GF-D8 (cell line): ENCODE data around the gene TPP1.

ENCODE experiments used
- DNase-seq: peaks from one replicate; lab custom pipeline; 2025; lab: John Stamatoyannopoulos, UW

The TPP1 gene

DNA sequence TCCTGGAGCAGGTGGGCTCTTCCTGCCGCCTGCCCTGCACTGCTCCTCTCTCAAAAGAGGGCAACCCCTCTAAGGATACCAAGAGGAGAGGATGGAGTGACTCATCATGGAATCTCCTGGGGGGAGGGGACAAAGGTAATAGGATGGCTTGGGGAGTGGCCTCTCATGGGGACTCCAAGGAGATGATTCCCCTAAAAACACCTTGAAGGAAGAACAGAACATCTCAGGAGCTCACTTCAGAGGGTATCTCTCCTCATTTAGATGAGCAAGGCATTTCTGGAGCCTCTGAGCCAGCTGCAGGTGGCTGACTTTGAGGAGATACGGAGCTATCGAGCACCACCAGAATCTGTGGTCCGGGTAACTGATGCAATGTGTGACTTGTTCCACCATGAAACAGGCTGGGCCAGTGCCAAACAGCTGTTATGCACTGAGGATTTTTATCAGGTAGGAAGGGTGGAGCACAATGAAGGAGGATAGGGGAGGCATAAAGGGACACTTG is 56.1 kb downstream of the TPP1 start:
- no peak for DNase-seq
